HCT116 (cell line): ENCODE results near the gene ERGIC2. TPM values are rescaled to one million over a fixed set of nuclear protein-coding genes. Genes with fewer than 3 reads are reported as not detected.

Experiments used
- ATAC-seq: fragments of 200-7000 bp; cut with Tn5 transposase; 2 replicates; pipeline ENCODE4 v1.9.1; 2020; ENCODE audit warnings: mild to moderate bottlenecking, moderate library complexity
- BruUV-seq: library from RNA; stranded (reverse); fragments of 400-500 nt; replicated peaks from 2 replicates; lab custom pipeline; 2021; lab: Mats Ljungman, UMichigan
- CTCF ChIA-PET: fragments of 300-600 bp; sonication (Branson Sonifier 250); formaldehyde crosslinking; loops from one replicate; lab custom pipeline; 2021; ENCODE audit warnings: antibody characterized with exemption; lab: Charles Lee
- POLR2A ChIA-PET: fragments of 300-600, 350-600 bp; sonication (Branson Sonifier 250); formaldehyde crosslinking; loops from one replicate; lab custom pipeline; 2021; ENCODE audit warnings: antibody characterized with exemption; lab: Charles Lee
- RAD21 ChIA-PET, 2 experiments: fragments of 300-600 bp; sonication (Branson Sonifier 250); formaldehyde crosslinking; loops; one replicate each; lab custom pipeline; 2023; ENCODE audit warnings: low total read pairs in 2 of 2; ENCODE audit not compliant: uncharacterized antibody in 2 of 2, unreplicated experiment in 2 of 2, low non-redundant PET in 1 of 2; lab: Charles Lee
- DNase-seq: peaks from one replicate; pipeline ENCODE4 v3.0.0-alpha.2; 2010; ENCODE audit warnings: low read depth, low spot score
- H2AFZ ChIP-seq: fragments of 200-600 bp; shearing (Covaris generic), sonication (generic); 2 replicates; pipeline ENCODE4 v1.6.1; 2017; ENCODE audit warnings: low read depth, mixed run types, mixed read lengths, antibody characterized with exemption, low read length; ENCODE audit not compliant: poor library complexity, severe bottlenecking
- H3K27ac ChIP-seq: 2 replicates; pipeline ENCODE4 v1.5.1; 2012; ENCODE audit warnings: low read depth, low read length
- H3K27me3 ChIP-seq: fragments of 200-600 bp; sonication (generic); 2 replicates; pipeline ENCODE4 v1.6.1; 2016; ENCODE audit warnings: mixed run types, low read length, mixed read lengths; ENCODE audit not compliant: insufficient read depth
- H3K36me3 ChIP-seq, 2 experiments: fragments of 200-500 bp in 1 of 2; fragments of 200-600 bp in 1 of 2; sonication (Bioruptor generic) in 1 of 2; sonication (generic) in 1 of 2; 2 replicates each; pipeline versions ENCODE4 v1.5.1 to v1.6.1; 2014 to 2016; ENCODE audit warnings: low read length in 2 of 2, inconsistent platforms in 1 of 2, mixed read lengths in 1 of 2, mixed run types in 1 of 2; ENCODE audit not compliant: insufficient read depth in 2 of 2, control insufficient read depth in 1 of 2
- H3K4me1 ChIP-seq, 2 experiments: fragments of 200-600 bp in 1 of 2; sonication (generic) in 1 of 2; 2 replicates each; pipeline versions ENCODE4 v1.5.1 to v1.6.1; 2012 to 2017; ENCODE audit warnings: low read length in 2 of 2, inconsistent platforms in 1 of 2, mild to moderate bottlenecking in 1 of 2, mixed read lengths in 1 of 2, mixed run types in 1 of 2, moderate library complexity in 1 of 2; ENCODE audit not compliant: insufficient read depth in 2 of 2, control insufficient read depth in 1 of 2
- H3K4me2 ChIP-seq: fragments of 200-600 bp; sonication (generic); 2 replicates; pipeline ENCODE4 v1.6.1; 2017; ENCODE audit warnings: mixed run types, low read length, mixed read lengths
- H3K4me3 ChIP-seq, 2 experiments: fragments of 200-600 bp in 1 of 2; sonication (generic) in 1 of 2; replicated peaks in 1 of 2; 2 replicates each; pipeline ENCODE4 v1.5.1; 2011 to 2016; ENCODE audit warnings: low read length in 2 of 2, control low read depth in 1 of 2, low read depth in 1 of 2, mild to moderate bottlenecking in 1 of 2, mixed read lengths in 1 of 2, mixed run types in 1 of 2
- H3K79me2 ChIP-seq: fragments of 200-600 bp; sonication (generic); 2 replicates; pipeline ENCODE4 v1.6.1; 2017; ENCODE audit warnings: mild to moderate bottlenecking, mixed run types, low read length, moderate library complexity, mixed read lengths; ENCODE audit not compliant: insufficient read depth
- H3K9ac ChIP-seq: fragments of 200-600 bp; sonication (generic); 2 replicates; pipeline ENCODE4 v1.6.1; 2016; ENCODE audit warnings: low read length, mixed read lengths
- H3K9me2 ChIP-seq: fragments of 200-600 bp; sonication (generic), shearing (Covaris generic); 2 replicates; pipeline ENCODE4 v1.6.1; 2017; ENCODE audit warnings: mixed run types, mild to moderate bottlenecking, moderate library complexity; ENCODE audit not compliant: insufficient read depth
- H3K9me3 ChIP-seq, 2 experiments: fragments of 200-500 bp in 1 of 2; fragments of 200-600 bp in 1 of 2; sonication (Bioruptor generic) in 1 of 2; sonication (generic) in 1 of 2; 2 replicates each; pipeline ENCODE4 v1.6.1; 2014 to 2017; ENCODE audit warnings: low read length in 2 of 2, mixed read lengths in 2 of 2, inconsistent platforms in 1 of 2, low read depth in 1 of 2, mild to moderate bottlenecking in 1 of 2, mixed run types in 1 of 2, moderate library complexity in 1 of 2; ENCODE audit not compliant: control insufficient read depth in 1 of 2, insufficient read depth in 1 of 2
- H4K20me1 ChIP-seq: fragments of 200-600 bp; sonication (generic), shearing (Covaris generic); 2 replicates; pipeline ENCODE4 v1.6.1; 2017; ENCODE audit warnings: mixed run types, mild to moderate bottlenecking, moderate library complexity; ENCODE audit not compliant: insufficient read depth
- CBX3 ChIP-seq: IDR thresholded peaks from 2 replicates; pipeline ENCODE4 v1.6.1; 2012; ENCODE audit warnings: low read depth
- CEBPB ChIP-seq: IDR thresholded peaks from 2 replicates; pipeline ENCODE4 v1.6.1; 2012; ENCODE audit warnings: low read depth
- ELF1 ChIP-seq: IDR thresholded peaks from 2 replicates; pipeline ENCODE4 v1.6.1; 2012; ENCODE audit warnings: low read depth, borderline replicate concordance
- EZH2phosphoT487 ChIP-seq: fragments of 200-600 bp; IDR thresholded peaks from 2 replicates; pipeline ENCODE4 v1.6.1; 2018; ENCODE audit warnings: antibody characterized with exemption, borderline replicate concordance
- JUND ChIP-seq: IDR thresholded peaks from 2 replicates; pipeline ENCODE4 v1.6.1; 2012
- POLR2AphosphoS5 ChIP-seq: IDR thresholded peaks from 2 replicates; pipeline ENCODE4 v1.6.1; 2011; ENCODE audit warnings: mild to moderate bottlenecking, low read depth, low read length, moderate library complexity
- RAD21 ChIP-seq: IDR thresholded peaks from 2 replicates; pipeline ENCODE4 v1.6.1; 2012; ENCODE audit warnings: low read depth, mild to moderate bottlenecking
- REST ChIP-seq: IDR thresholded peaks from 2 replicates; pipeline ENCODE4 v1.6.1; 2012; ENCODE audit warnings: low read depth
- ZNF274 ChIP-seq: fragments of 200-500 bp; sonication (Bioruptor generic); IDR thresholded peaks from 2 replicates; pipeline ENCODE4 v1.6.1; 2014; ENCODE audit warnings: mild to moderate bottlenecking, low read depth, low read length, inconsistent platforms
- intact Hi-C: fragments of 100-400 bp; cut with micrococcal nuclease; formaldehyde crosslinking; loops from 2 replicates; pipeline ENCODE4 v1.10.0; 2022
- total RNA-seq: library from RNA; stranded (reverse); gene quantifications from one replicate; pipeline ENCODE4 v1.2.1, GENCODE V29; 2021; ENCODE audit not compliant: unreplicated experiment
- TF ChIP-seq, protein P1 (sequence below), 3 experiments: fragments of 200-600 bp in 1 of 3; sonication (generic) in 1 of 3; IDR thresholded peaks in 2 of 3; conservative IDR thresholded peaks in 1 of 3; 2 replicates each; pipeline ENCODE4 v1.5.1; 2012 to 2017; ENCODE audit warnings: low read depth in 2 of 3, low read length in 2 of 3, antibody characterized with exemption in 1 of 3, borderline replicate concordance in 1 of 3, control low read depth in 1 of 3, mild to moderate bottlenecking in 1 of 3, mixed read lengths in 1 of 3, mixed run types in 1 of 3, moderate library complexity in 1 of 3; ENCODE audit not compliant: insufficient read depth in 1 of 3

ERGIC2 gene
- total RNA-seq, 1 experiment from 2014 or later = 71.1 TPM

- no peak for TF ChIP-seq REST
- TF ChIP-seq ELF1 = no peak
- no peak for TF ChIP-seq CBX3
Measured at GRCh38 chr12:29310899-29311298, 70.1 kb downstream of the ERGIC2 start (continued).

- ATAC-seq (no peak), DNase-seq (peak; percentile 10)
- POLR2A ChIA-PET = no interaction called here
- RAD21 ChIA-PET = no interaction called here
- TF ChIP-seq ZNF274 (no peak), CEBPB (no peak), RAD21 (peak; percentile 52), JUND (no peak), POLR2AphosphoS5 (no peak), CBX3 (no peak), EZH2phosphoT487 (no peak)
- TF ChIP-seq, protein P1, sequence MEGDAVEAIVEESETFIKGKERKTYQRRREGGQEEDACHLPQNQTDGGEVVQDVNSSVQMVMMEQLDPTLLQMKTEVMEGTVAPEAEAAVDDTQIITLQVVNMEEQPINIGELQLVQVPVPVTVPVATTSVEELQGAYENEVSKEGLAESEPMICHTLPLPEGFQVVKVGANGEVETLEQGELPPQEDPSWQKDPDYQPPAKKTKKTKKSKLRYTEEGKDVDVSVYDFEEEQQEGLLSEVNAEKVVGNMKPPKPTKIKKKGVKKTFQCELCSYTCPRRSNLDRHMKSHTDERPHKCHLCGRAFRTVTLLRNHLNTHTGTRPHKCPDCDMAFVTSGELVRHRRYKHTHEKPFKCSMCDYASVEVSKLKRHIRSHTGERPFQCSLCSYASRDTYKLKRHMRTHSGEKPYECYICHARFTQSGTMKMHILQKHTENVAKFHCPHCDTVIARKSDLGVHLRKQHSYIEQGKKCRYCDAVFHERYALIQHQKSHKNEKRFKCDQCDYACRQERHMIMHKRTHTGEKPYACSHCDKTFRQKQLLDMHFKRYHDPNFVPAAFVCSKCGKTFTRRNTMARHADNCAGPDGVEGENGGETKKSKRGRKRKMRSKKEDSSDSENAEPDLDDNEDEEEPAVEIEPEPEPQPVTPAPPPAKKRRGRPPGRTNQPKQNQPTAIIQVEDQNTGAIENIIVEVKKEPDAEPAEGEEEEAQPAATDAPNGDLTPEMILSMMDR (IDR thresholded peaks at IDR 0.05 in 2 of 3, conservative IDR thresholded peaks at IDR 0.05 in 1 of 3; ENCODE audit: borderline replicate concordance in 1 of 3, insufficient read depth in 1 of 3, low read depth in 2 of 3, low read length in 2 of 3) = peak; percentile 28 to 46 (median 29); a peak in 4 of 6 replicates
- no peak overlapping the region for H3K4me3 ChIP-seq
- H3K79me2 ChIP-seq = no peaks in the 10 kb centered on the region
- BruUV-seq = no TSS peak
- no peaks in the 10 kb centered on the region for H4K20me1 ChIP-seq
- no peaks in the 10 kb centered on the region for H3K4me1 ChIP-seq
- no peaks in the 10 kb centered on the region for H3K9me3 ChIP-seq
- H3K4me2 ChIP-seq = no peak overlapping the region
- no peak overlapping the region for H3K9ac ChIP-seq
- H2AFZ ChIP-seq = no peak overlapping the region
- H3K27ac ChIP-seq = no peak overlapping the region
- H3K36me3 ChIP-seq = no peaks in the 10 kb centered on the region
- H3K27me3 ChIP-seq = no peaks in the 10 kb centered on the region
- CTCF ChIA-PET = interaction anchor here (1.5 to 1.8 kb wide), 2 partner anchors 9 to 208 kb away, joined by 5 to 8 read pairs; no protein-coding TSS in a partner anchor
- intact Hi-C loops = loop anchor here (1.0 to 10.0 kb wide), 2 partner anchors 208 to 825 kb away; no protein-coding TSS in a partner anchor
- H3K9me2 ChIP-seq = no peaks in the 10 kb centered on the region
Measured at GRCh38 chr12:29309320-29309902, 71.6 kb downstream of the ERGIC2 start.
